Suppressor macrophage (primary cell): ENCODE measurements around the gene GPR180.
"Not testable (repeated sequence)": the region's sequence is repeated elsewhere in the genome, so short reads cannot be mapped to it uniquely, and the experiment has no call there.

Source experiments
- DNase-seq, 4 experiments: peaks; one replicate each; pipeline ENCODE4 v3.0.0-alpha.2; 2020 to 2022

Gene GPR180

GRCh38 chr13:94598281-94598680 lies 3.4 kb upstream of the GPR180 start:
- DNase-seq, result no peak

- DNase-seq, result no peak
These were observed 1.8 kb upstream of the GPR180 start for GRCh38 chr13:94599877-94600276.

- DNase-seq, result peak in 1 of 4 experiments; percentile 8
These were observed 810 bp downstream of the GPR180 start for GRCh38 chr13:94602467-94602866.

- DNase-seq, result no peak
These were observed 5.4 kb downstream of the GPR180 start for GRCh38 chr13:94607056-94607455.

GRCh38 chr13:94607939-94608338 lies 6.3 kb downstream of the GPR180 start:
- no peak for DNase-seq

- DNase-seq, result no peak
These were observed 6.9 kb downstream of the GPR180 start for GRCh38 chr13:94608586-94608985.

GRCh38 chr13:94609196-94609595 lies 7.5 kb downstream of the GPR180 start:
- no peak for DNase-seq

- DNase-seq, result no peak
These were observed 8.8 kb downstream of the GPR180 start for GRCh38 chr13:94610475-94610874.

GRCh38 chr13:94612050-94612449 lies 10.4 kb downstream of the GPR180 start:
- DNase-seq, result no peak

GRCh38 chr13:94613051-94613450 lies 11.4 kb downstream of the GPR180 start:
- DNase-seq, result no peak

- peak; percentile 34 to 44 (median 36) for DNase-seq
These were observed 15.8 kb downstream of the GPR180 start for GRCh38 chr13:94617389-94618000.

- peak in 3 of 4 experiments; percentile 11 to 15 (median 11) for DNase-seq
These were observed 18.7 kb downstream of the GPR180 start for GRCh38 chr13:94620286-94620896.

GRCh38 chr13:94622344-94622743 lies 20.7 kb downstream of the GPR180 start:
- DNase-seq, result peak in 2 of 4 experiments; percentile 9 to 27

- no peak for DNase-seq
These were observed 21.7 kb downstream of the GPR180 start for GRCh38 chr13:94623316-94623715.

- DNase-seq, result no peak
These were observed 29.2 kb downstream of the GPR180 start for GRCh38 chr13:94630858-94631257.

- no peak for DNase-seq
These were observed 30.7 kb downstream of the GPR180 start for GRCh38 chr13:94632226-94632980.

- not testable (repeated sequence) for DNase-seq
These were observed 34.4 kb downstream of the GPR180 start for GRCh38 chr13:94636096-94636495.

GRCh38 chr13:94636942-94637578 lies 35.4 kb downstream of the GPR180 start:
- DNase-seq, result no peak

- DNase-seq, result not testable (repeated sequence)
These were observed 36.0 kb downstream of the GPR180 start for GRCh38 chr13:94637677-94638076.

- DNase-seq, result no peak
These were observed 39.1 kb downstream of the GPR180 start for GRCh38 chr13:94640721-94641120.

GRCh38 chr13:94641409-94641941 lies 39.8 kb downstream of the GPR180 start:
- DNase-seq, result peak in 1 of 4 experiments; percentile 7

GRCh38 chr13:94646904-94647303 lies 45.2 kb downstream of the GPR180 start:
- DNase-seq, result no peak

GRCh38 chr13:94656176-94656575 lies 54.5 kb downstream of the GPR180 start:
- no peak for DNase-seq
